Fibroblast of gingiva (primary cell): ENCODE data around the gene UGT8.

Source experiments
- DNase-seq: peaks from one replicate; pipeline ENCODE4 v3.0.0-alpha.2; 2011; ENCODE audit warnings: low read depth

Gene UGT8

DNA sequence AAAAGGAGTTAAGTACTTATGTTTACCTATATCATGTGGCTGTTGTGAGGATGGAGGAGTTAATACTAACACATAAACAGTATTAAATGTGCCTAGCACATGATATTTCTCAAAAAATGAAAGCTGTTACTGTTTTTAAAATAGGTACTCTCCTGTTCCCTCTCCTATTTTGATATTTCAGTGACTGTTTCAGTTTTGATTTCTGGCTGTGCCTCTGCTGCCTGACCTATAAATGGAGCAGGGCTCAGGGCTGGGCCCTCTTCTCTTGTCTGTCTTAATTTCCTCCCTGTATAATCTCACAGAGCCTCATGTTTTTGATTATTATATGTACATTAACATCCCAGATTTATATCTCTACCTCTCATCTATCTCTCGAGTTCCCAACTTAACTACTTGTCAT is 93.3 kb downstream of the UGT8 start:
- no peak for DNase-seq

DNA sequence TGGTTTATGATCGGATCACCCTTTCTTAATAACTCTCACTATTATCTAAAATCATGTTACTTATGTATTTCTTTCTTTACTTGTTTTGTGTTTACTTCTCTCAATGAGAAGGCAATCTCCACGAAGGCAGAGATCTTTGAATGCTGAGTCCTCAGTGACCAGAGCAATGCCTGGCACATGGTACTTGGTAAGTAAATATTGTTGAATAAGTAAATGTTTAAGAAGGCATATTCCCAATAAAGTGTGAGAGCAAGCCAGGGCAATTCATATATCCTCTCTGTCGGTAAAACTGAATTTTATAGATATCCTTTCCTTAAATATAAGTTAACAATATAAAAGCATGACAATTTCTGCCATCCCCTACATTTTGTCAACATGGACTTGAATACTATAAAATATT is 94.4 kb downstream of the UGT8 start:
- no peak for DNase-seq

- peak; percentile 16 for DNase-seq
Measured at GRCh38 chr4:114694770-114695169, 96.2 kb downstream of the UGT8 start.

DNA sequence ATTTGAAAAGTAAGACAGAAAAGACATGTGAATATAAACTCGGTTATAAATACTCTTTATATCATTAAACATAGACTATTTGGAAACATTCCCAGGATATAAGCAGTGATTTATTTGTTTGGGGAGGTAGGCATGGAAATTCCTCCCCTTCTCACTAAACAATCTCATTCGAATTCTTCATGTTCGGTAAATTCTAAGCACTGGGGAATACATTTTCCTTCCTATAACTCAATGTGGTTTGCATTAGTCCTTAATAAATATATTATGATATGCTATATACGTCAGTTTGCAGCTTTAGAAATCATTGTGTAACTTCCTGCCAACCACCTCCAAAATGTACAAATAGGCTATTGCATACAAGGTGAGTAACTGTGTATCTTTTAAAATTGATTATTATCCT is 99.6 kb downstream of the UGT8 start:
- no peak for DNase-seq

DNA sequence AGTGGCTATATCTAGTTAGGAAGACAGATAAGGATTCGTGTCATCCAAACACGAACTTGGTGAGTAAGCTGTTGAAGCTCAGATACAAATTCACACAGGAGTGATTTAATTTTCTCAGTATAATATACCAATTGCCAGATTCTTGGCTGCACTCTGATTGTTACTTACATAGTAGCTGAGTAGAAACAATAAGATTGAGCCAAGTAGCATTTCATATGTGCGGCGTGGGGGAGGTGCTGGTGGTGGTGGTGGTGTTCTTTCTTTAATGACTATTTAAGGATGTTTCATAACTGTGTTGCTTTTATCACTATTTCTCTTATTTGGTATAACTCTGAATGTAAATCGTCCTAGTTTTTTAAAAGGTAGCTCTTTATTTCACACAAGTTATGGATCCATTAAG is 102.9 kb downstream of the UGT8 start:
- DNase-seq, result no peak

DNA sequence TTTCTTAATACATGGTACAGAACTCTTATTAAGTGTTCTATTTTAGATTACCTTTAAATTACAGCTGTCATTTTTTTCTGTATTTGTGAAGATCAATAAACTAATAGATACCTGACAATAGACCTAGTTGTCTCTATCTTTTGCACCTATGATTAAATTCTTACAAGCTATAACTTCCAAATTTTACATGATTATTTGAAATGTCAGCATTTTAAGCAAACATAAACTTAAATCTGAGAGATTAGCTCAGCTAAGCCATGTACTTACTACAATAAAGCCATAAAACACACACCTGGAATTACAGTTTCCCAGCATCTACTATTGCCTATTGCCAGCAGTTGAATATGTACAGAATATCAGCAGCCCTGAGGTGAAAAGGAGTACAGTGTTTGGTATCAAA is 118.8 kb downstream of the UGT8 start:
- DNase-seq, result no peak

GRCh38 chr4:114725066-114725465 is 126.5 kb downstream of the UGT8 start:
- no peak for DNase-seq

DNA sequence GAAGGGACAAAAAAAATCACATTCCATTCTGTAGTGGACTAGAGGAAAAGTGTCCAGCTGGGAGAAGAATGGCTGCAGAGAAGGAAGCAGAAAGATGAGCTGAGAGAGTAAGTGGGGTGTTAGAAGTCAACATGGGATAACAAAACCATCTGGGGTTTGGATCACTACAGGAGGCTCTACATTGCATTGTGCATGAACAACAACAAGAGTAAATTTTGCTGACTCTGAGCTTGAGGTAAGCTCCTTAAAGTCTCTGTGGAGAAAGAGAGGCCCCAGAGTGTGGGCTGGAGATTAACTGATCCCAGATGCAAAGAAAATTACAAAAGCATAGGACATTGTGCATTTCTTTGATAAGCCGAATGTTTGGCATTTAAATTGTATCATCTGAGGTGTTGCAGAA is 128.9 kb downstream of the UGT8 start:
- DNase-seq, result no peak
